Articular chondrocyte of knee joint (primary cell): ENCODE data around the gene ASIC2. TPM values are rescaled to one million over a fixed set of nuclear protein-coding genes. Genes with fewer than 3 reads are reported as not detected.

Source experiments
- total RNA-seq: library from RNA; depleted of rRNA; stranded (reverse); fragments of >200 nt; gene quantifications from 2 replicates; pipeline ENCODE4 v1.2.3, GENCODE V29; 2012

Gene ASIC2
- total RNA-seq: 0.22 TPM in 1 of 2 replicates, not detected in the other

GRCh38 chr17:33292981-33293867 is at the start of gene ASIC2:
Gene ASIC2, minus strand, starts transcription at chr17:33293295.

